GM12878 (cell line): ENCODE measurements around the gene GABRB1. TPM values are rescaled to one million over a fixed set of nuclear protein-coding genes. Genes with fewer than 3 reads are reported as not detected.

Source experiments
- BHLHE40 ChIP-seq, 2 experiments: fragments of 450-650 bp in 1 of 2; IDR thresholded peaks; 2 replicates each; pipeline ENCODE4 v1.6.1; 2011 to 2017; ENCODE audit warnings: low read depth in 2 of 2, borderline replicate concordance in 1 of 2, improper control_type of control experiment in 1 of 2, low read length in 1 of 2, mild to moderate bottlenecking in 1 of 2
- BMI1 ChIP-seq: fragments of 450-650 bp; IDR thresholded peaks from 2 replicates; pipeline ENCODE4 v1.6.1; 2016; ENCODE audit warnings: mild to moderate bottlenecking, moderate library complexity, borderline replicate concordance
- CHD2 ChIP-seq: IDR thresholded peaks from 2 replicates; pipeline ENCODE4 v1.6.1; 2011; ENCODE audit warnings: low read depth, low read length, improper control_type of control experiment, borderline replicate concordance
- FOS ChIP-seq: IDR thresholded peaks from 3 replicates; pipeline ENCODE4 v1.6.1; 2011; ENCODE audit warnings: borderline replicate concordance; ENCODE audit not compliant: insufficient read length; ENCODE audit errors: extremely low read depth
- MEF2B ChIP-seq: fragments of 450-650 bp; IDR thresholded peaks from 2 replicates; pipeline ENCODE4 v1.6.1; 2018; ENCODE audit warnings: mild to moderate bottlenecking, moderate library complexity; ENCODE audit not compliant: partially characterized antibody, poor library complexity, severe bottlenecking
- NBN ChIP-seq: fragments of 450-650 bp; IDR thresholded peaks from 2 replicates; pipeline ENCODE4 v1.6.1; 2016
- PAX5 ChIP-seq: IDR thresholded peaks from 2 replicates; pipeline ENCODE4 v1.6.1; 2011; ENCODE audit warnings: low read depth, low read length, borderline replicate concordance
- RFX5 ChIP-seq: IDR thresholded peaks from 2 replicates; pipeline ENCODE4 v1.6.1; 2011; ENCODE audit warnings: low read depth, low read length, improper control_type of control experiment
- SUPT20H ChIP-seq: IDR thresholded peaks from 2 replicates; pipeline ENCODE4 v1.6.1; 2011; ENCODE audit warnings: low read depth, mild to moderate bottlenecking, low read length, moderate library complexity, borderline replicate concordance; ENCODE audit not compliant: control insufficient read depth
- TARDBP ChIP-seq: IDR thresholded peaks from 2 replicates; pipeline ENCODE4 v1.6.1; 2016; ENCODE audit warnings: borderline replicate concordance
- WRNIP1 ChIP-seq: IDR thresholded peaks from 2 replicates; pipeline ENCODE4 v1.6.1; 2011; ENCODE audit warnings: low read depth, low read length, improper control_type of control experiment, borderline replicate concordance
- YY1 ChIP-seq: IDR thresholded peaks from 2 replicates; pipeline ENCODE4 v1.6.1; 2011; ENCODE audit warnings: low read depth, mild to moderate bottlenecking, low read length
- ZNF384 ChIP-seq: IDR thresholded peaks from 2 replicates; pipeline ENCODE4 v1.6.1; 2012; ENCODE audit warnings: low read depth, mild to moderate bottlenecking, low read length, improper control_type of control experiment, borderline replicate concordance
- polyA plus RNA-seq, 11 experiments: library from polyadenylated mRNA; depleted of rRNA in 4 of 11; unstranded in 6 of 11; stranded (reverse) in 5 of 11; fragments of >200 nt; fragmentation: Nextera tagmentation in 4 of 11; fragmentation: Illumina TruSeq in 1 of 11; extraction: Ambion mirVana in 4 of 11; extraction: Trizol in 1 of 11; gene quantifications; 1 replicate in 1 of 11; 2 replicates in 10 of 11; pipeline versions ENCODE4 v1.2.1 to v1.2.3, GENCODE V29; 2011 to 2016; ENCODE audit warnings: inconsistent platforms in 2 of 11, missing spikeins in 2 of 11, low read depth in 1 of 11
- total RNA-seq, 4 experiments: library from RNA; depleted of rRNA in 3 of 4; stranded (reverse); fragments of >200 nt in 3 of 4; fragmentation: Illumina TruSeq in 1 of 4; extraction: Trizol in 1 of 4; gene quantifications; 2 replicates each; pipeline versions ENCODE4 v1.2.1 to v1.2.3, GENCODE V29; 2013 to 2021
- TF ChIP-seq, protein P1 (sequence below): IDR thresholded peaks from 2 replicates; pipeline ENCODE4 v1.6.1; 2012; ENCODE audit warnings: improper control_type of control experiment, low read depth, low read length; ENCODE audit not compliant: insufficient replicate concordance
- TF ChIP-seq, protein P2 (sequence below): fragments of 450-650 bp; IDR thresholded peaks from 2 replicates; pipeline ENCODE4 v1.6.1; 2016; ENCODE audit warnings: mild to moderate bottlenecking, moderate library complexity, borderline replicate concordance
- TF ChIP-seq, protein P3 (sequence below): fragments of 450-650 bp; IDR thresholded peaks from 2 replicates; pipeline ENCODE4 v1.6.1; 2014; ENCODE audit warnings: mild to moderate bottlenecking

Gene GABRB1
- total and polyA plus RNA-seq, 10 of the 15 experiments (the other 5 are each of a cell fraction or from before 2014, with no cell fraction given) = 0.13 to 0.92 TPM; not detected in 8

- TF ChIP-seq, protein P1, sequence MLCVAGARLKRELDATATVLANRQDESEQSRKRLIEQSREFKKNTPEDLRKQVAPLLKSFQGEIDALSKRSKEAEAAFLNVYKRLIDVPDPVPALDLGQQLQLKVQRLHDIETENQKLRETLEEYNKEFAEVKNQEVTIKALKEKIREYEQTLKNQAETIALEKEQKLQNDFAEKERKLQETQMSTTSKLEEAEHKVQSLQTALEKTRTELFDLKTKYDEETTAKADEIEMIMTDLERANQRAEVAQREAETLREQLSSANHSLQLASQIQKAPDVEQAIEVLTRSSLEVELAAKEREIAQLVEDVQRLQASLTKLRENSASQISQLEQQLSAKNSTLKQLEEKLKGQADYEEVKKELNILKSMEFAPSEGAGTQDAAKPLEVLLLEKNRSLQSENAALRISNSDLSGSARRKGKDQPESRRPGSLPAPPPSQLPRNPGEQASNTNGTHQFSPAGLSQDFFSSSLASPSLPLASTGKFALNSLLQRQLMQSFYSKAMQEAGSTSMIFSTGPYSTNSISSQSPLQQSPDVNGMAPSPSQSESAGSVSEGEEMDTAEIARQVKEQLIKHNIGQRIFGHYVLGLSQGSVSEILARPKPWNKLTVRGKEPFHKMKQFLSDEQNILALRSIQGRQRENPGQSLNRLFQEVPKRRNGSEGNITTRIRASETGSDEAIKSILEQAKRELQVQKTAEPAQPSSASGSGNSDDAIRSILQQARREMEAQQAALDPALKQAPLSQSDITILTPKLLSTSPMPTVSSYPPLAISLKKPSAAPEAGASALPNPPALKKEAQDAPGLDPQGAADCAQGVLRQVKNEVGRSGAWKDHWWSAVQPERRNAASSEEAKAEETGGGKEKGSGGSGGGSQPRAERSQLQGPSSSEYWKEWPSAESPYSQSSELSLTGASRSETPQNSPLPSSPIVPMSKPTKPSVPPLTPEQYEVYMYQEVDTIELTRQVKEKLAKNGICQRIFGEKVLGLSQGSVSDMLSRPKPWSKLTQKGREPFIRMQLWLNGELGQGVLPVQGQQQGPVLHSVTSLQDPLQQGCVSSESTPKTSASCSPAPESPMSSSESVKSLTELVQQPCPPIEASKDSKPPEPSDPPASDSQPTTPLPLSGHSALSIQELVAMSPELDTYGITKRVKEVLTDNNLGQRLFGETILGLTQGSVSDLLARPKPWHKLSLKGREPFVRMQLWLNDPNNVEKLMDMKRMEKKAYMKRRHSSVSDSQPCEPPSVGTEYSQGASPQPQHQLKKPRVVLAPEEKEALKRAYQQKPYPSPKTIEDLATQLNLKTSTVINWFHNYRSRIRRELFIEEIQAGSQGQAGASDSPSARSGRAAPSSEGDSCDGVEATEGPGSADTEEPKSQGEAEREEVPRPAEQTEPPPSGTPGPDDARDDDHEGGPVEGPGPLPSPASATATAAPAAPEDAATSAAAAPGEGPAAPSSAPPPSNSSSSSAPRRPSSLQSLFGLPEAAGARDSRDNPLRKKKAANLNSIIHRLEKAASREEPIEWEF = no peak
- TF ChIP-seq BHLHE40 (IDR thresholded peaks at IDR 0.05; ENCODE audit: borderline replicate concordance in 1 of 2, low read depth in 2 of 2, low read length in 1 of 2) (peak; percentile 21 to 69; a peak in 2 of 4 replicates), BMI1 (no peak), MEF2B (no peak), CHD2 (no peak), WRNIP1 (no peak), FOS (no peak), SUPT20H (no peak), YY1 (peak; percentile 78), TARDBP (no peak), ZNF384 (no peak), PAX5 (no peak), RFX5 (no peak), NBN (no peak)
- TF ChIP-seq, protein P2, sequence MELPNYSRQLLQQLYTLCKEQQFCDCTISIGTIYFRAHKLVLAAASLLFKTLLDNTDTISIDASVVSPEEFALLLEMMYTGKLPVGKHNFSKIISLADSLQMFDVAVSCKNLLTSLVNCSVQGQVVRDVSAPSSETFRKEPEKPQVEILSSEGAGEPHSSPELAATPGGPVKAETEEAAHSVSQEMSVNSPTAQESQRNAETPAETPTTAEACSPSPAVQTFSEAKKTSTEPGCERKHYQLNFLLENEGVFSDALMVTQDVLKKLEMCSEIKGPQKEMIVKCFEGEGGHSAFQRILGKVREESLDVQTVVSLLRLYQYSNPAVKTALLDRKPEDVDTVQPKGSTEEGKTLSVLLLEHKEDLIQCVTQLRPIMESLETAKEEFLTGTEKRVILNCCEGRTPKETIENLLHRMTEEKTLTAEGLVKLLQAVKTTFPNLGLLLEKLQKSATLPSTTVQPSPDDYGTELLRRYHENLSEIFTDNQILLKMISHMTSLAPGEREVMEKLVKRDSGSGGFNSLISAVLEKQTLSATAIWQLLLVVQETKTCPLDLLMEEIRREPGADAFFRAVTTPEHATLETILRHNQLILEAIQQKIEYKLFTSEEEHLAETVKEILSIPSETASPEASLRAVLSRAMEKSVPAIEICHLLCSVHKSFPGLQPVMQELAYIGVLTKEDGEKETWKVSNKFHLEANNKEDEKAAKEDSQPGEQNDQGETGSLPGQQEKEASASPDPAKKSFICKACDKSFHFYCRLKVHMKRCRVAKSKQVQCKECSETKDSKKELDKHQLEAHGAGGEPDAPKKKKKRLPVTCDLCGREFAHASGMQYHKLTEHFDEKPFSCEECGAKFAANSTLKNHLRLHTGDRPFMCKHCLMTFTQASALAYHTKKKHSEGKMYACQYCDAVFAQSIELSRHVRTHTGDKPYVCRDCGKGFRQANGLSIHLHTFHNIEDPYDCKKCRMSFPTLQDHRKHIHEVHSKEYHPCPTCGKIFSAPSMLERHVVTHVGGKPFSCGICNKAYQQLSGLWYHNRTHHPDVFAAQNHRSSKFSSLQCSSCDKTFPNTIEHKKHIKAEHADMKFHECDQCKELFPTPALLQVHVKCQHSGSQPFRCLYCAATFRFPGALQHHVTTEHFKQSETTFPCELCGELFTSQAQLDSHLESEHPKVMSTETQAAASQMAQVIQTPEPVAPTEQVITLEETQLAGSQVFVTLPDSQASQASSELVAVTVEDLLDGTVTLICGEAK = no peak
- TF ChIP-seq, protein P3, sequence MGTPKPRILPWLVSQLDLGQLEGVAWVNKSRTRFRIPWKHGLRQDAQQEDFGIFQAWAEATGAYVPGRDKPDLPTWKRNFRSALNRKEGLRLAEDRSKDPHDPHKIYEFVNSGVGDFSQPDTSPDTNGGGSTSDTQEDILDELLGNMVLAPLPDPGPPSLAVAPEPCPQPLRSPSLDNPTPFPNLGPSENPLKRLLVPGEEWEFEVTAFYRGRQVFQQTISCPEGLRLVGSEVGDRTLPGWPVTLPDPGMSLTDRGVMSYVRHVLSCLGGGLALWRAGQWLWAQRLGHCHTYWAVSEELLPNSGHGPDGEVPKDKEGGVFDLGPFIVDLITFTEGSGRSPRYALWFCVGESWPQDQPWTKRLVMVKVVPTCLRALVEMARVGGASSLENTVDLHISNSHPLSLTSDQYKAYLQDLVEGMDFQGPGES = no peak
Observed at GRCh38 chr4:47032405-47033106, 1.2 kb downstream of the GABRB1 start (continued).
